ENCODE data around the gene EHBP1L1. TPM values are rescaled to one million over a fixed set of nuclear protein-coding genes. Genes with fewer than 3 reads are reported as not detected.

Gene EHBP1L1
- total RNA-seq, 1 experiment from 2014 or later = 105 TPM

DNA sequence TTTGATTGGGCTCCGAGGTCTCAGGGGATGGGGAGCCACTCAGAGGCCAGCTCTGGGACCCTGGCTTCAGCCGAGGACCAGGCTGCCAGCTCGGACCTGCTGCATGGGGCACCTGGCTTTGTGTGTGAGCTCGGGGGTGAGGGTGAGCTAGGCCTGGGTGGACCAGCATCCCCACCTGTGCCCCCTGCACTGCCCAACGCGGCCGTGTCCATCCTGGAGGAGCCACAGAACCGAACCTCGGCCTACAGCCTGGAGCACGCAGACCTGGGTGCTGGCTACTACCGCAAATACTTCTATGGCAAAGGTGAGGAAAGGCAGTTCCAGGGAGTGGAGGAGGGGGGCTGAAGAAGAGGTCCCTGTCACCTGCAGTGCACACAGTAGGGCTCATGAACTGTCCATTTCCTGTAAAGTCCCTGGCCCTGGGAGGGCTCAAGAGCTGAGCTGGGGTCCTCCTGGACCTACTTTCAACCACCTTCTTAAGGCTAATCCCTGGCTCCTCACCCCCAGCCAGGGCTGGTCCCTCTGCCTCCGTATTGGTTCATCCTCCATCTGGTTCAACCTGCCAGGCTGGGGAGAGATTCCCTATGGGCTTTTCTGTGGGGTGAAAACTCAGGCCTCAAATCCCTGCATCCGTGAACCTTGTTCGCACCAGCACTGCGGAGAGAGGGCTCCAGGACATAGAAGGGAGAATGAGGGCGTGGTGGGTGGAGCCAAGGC, 65.6 kb downstream of the EHBP1L1 start:
- CTCF ChIA-PET = no interaction called here

More for the DNA sequence above, 65.6 kb downstream of the EHBP1L1 start:
- H3K36me3 ChIP-seq (ENCODE audit: control insufficient read depth in 1 of 2, insufficient read depth in 2 of 2, low read length in 2 of 2) = peaks cover 0 to 14% of the 10 kb centered on the region in 2 experiments; a peak in 1 of 4 replicates
- BruUV-seq (replicated peaks) = no TSS peak
- TF ChIP-seq, protein P1, sequence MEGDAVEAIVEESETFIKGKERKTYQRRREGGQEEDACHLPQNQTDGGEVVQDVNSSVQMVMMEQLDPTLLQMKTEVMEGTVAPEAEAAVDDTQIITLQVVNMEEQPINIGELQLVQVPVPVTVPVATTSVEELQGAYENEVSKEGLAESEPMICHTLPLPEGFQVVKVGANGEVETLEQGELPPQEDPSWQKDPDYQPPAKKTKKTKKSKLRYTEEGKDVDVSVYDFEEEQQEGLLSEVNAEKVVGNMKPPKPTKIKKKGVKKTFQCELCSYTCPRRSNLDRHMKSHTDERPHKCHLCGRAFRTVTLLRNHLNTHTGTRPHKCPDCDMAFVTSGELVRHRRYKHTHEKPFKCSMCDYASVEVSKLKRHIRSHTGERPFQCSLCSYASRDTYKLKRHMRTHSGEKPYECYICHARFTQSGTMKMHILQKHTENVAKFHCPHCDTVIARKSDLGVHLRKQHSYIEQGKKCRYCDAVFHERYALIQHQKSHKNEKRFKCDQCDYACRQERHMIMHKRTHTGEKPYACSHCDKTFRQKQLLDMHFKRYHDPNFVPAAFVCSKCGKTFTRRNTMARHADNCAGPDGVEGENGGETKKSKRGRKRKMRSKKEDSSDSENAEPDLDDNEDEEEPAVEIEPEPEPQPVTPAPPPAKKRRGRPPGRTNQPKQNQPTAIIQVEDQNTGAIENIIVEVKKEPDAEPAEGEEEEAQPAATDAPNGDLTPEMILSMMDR (IDR thresholded peaks at IDR 0.05 in 2 of 3, conservative IDR thresholded peaks at IDR 0.05 in 1 of 3; ENCODE audit: borderline replicate concordance in 1 of 3, insufficient read depth in 1 of 3, low read depth in 2 of 3, low read length in 2 of 3) = no peak
- TF ChIP-seq ZNF274 (IDR thresholded peaks at IDR 0.05; ENCODE audit: low read depth, low read length) (no peak), TCF7L2 (IDR thresholded peaks at IDR 0.05; ENCODE audit: borderline replicate concordance, extremely low read depth, insufficient read depth, insufficient read length) (no peak), POLR2AphosphoS5 (IDR thresholded peaks at IDR 0.05; ENCODE audit: low read depth, low read length) (no peak), SRF (IDR thresholded peaks at IDR 0.05; ENCODE audit: low read depth) (no peak), JUND (IDR thresholded peaks at IDR 0.05) (no peak), POLR2A (IDR thresholded peaks at IDR 0.05; ENCODE audit: borderline replicate concordance, extremely low read depth, insufficient read depth, insufficient read length) (no peak), FOSL1 (IDR thresholded peaks at IDR 0.05; ENCODE audit: low read depth) (no peak), RAD21 (IDR thresholded peaks at IDR 0.05; ENCODE audit: low read depth) (no peak), EZH2phosphoT487 (IDR thresholded peaks at IDR 0.05; ENCODE audit: borderline replicate concordance) (no peak), SP1 (IDR thresholded peaks at IDR 0.05; ENCODE audit: low read depth) (no peak), CBX3 (IDR thresholded peaks at IDR 0.05; ENCODE audit: low read depth) (no peak), YY1 (IDR thresholded peaks at IDR 0.05; ENCODE audit: extremely low read depth, insufficient replicate concordance, low read depth, low read length) (no peak), EZH2 (IDR thresholded peaks at IDR 0.05) (no peak)
- TF ChIP-seq, protein P2, sequence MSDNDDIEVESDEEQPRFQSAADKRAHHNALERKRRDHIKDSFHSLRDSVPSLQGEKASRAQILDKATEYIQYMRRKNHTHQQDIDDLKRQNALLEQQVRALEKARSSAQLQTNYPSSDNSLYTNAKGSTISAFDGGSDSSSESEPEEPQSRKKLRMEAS (IDR thresholded peaks at IDR 0.05) = no peak
- TF ChIP-seq, protein P3, sequence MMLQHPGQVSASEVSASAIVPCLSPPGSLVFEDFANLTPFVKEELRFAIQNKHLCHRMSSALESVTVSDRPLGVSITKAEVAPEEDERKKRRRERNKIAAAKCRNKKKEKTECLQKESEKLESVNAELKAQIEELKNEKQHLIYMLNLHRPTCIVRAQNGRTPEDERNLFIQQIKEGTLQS (IDR thresholded peaks at IDR 0.05) = no peak
- TF ChIP-seq, protein P4, sequence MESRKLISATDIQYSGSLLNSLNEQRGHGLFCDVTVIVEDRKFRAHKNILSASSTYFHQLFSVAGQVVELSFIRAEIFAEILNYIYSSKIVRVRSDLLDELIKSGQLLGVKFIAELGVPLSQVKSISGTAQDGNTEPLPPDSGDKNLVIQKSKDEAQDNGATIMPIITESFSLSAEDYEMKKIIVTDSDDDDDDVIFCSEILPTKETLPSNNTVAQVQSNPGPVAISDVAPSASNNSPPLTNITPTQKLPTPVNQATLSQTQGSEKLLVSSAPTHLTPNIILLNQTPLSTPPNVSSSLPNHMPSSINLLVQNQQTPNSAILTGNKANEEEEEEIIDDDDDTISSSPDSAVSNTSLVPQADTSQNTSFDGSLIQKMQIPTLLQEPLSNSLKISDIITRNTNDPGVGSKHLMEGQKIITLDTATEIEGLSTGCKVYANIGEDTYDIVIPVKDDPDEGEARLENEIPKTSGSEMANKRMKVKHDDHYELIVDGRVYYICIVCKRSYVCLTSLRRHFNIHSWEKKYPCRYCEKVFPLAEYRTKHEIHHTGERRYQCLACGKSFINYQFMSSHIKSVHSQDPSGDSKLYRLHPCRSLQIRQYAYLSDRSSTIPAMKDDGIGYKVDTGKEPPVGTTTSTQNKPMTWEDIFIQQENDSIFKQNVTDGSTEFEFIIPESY (IDR thresholded peaks at IDR 0.05; ENCODE audit: extremely low read depth, insufficient replicate concordance, low read length) = no peak
- TF ChIP-seq, protein P5, sequence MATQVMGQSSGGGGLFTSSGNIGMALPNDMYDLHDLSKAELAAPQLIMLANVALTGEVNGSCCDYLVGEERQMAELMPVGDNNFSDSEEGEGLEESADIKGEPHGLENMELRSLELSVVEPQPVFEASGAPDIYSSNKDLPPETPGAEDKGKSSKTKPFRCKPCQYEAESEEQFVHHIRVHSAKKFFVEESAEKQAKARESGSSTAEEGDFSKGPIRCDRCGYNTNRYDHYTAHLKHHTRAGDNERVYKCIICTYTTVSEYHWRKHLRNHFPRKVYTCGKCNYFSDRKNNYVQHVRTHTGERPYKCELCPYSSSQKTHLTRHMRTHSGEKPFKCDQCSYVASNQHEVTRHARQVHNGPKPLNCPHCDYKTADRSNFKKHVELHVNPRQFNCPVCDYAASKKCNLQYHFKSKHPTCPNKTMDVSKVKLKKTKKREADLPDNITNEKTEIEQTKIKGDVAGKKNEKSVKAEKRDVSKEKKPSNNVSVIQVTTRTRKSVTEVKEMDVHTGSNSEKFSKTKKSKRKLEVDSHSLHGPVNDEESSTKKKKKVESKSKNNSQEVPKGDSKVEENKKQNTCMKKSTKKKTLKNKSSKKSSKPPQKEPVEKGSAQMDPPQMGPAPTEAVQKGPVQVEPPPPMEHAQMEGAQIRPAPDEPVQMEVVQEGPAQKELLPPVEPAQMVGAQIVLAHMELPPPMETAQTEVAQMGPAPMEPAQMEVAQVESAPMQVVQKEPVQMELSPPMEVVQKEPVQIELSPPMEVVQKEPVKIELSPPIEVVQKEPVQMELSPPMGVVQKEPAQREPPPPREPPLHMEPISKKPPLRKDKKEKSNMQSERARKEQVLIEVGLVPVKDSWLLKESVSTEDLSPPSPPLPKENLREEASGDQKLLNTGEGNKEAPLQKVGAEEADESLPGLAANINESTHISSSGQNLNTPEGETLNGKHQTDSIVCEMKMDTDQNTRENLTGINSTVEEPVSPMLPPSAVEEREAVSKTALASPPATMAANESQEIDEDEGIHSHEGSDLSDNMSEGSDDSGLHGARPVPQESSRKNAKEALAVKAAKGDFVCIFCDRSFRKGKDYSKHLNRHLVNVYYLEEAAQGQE (IDR thresholded peaks at IDR 0.05; ENCODE audit: low read depth) = no peak
- ChIA-PET RAD21 (ENCODE audit: low non-redundant PET in 1 of 2, low total read pairs in 2 of 2, uncharacterized antibody in 2 of 2, unreplicated experiment in 2 of 2) (no interaction called here), POLR2A (no interaction called here)
- H3K4me1 ChIP-seq (ENCODE audit: control insufficient read depth in 1 of 2, insufficient read depth in 2 of 2, low read length in 2 of 2) = peaks cover 37 to 70% of the 10 kb centered on the region in 2 experiments
- peaks cover 13% of the 10 kb centered on the region; the same call in 1 of the 2 replicates for H3K79me2 ChIP-seq (ENCODE audit: insufficient read depth, low read length)
- no peak for ATAC-seq
- H3K9ac ChIP-seq (ENCODE audit: low read length) = no peak overlapping the region
- H4K20me1 ChIP-seq (ENCODE audit: insufficient read depth) = no peaks in the 10 kb centered on the region
- intact Hi-C loops (cut with micrococcal nuclease) = no loop called here
- no peak overlapping the region for H3K4me2 ChIP-seq (ENCODE audit: low read length)
- no peak overlapping the region; the same call in 1 of the 2 replicates for H3K27ac ChIP-seq (ENCODE audit: low read depth, low read length)
- H3K4me3 ChIP-seq (replicated peaks in 1 of 2; ENCODE audit: low read depth in 1 of 2, low read length in 2 of 2) = no peak overlapping the region
- H3K27me3 ChIP-seq (ENCODE audit: insufficient read depth, low read length) = no peaks in the 10 kb centered on the region
- DNase-seq (ENCODE audit: low read depth, low spot score) = no peak
- no peaks in the 10 kb centered on the region for H3K9me3 ChIP-seq (ENCODE audit: control insufficient read depth in 1 of 2, insufficient read depth in 1 of 2, low read depth in 1 of 2, low read length in 2 of 2)
- H3K9me2 ChIP-seq (ENCODE audit: insufficient read depth) = no peaks in the 10 kb centered on the region
- no peak overlapping the region for H2AFZ ChIP-seq (ENCODE audit: low read depth, low read length, poor library complexity, severe bottlenecking)
